ENCODE measurements around the gene KLHDC7A.

Gene KLHDC7A

GRCh38 chr1:18474559-18475175, 6.1 kb upstream of the KLHDC7A start:
- H3K4me3 ChIP-seq (ENCODE audit: low read depth, low read length): no peak overlapping the region
- no peak for TF ChIP-seq CTCF (IDR thresholded peaks at IDR 0.05; ENCODE audit: low read depth, low read length)

GRCh38 chr1:18475234-18475905, 5.4 kb upstream of the KLHDC7A start:
- no peak for TF ChIP-seq CTCF (IDR thresholded peaks at IDR 0.05; ENCODE audit: low read depth, low read length)
- no peak overlapping the region for H3K4me3 ChIP-seq (ENCODE audit: low read depth, low read length)

- TF ChIP-seq CTCF (IDR thresholded peaks at IDR 0.05; ENCODE audit: low read depth, low read length): no peak
Observed at GRCh38 chr1:18479454-18479853, 1.3 kb upstream of the KLHDC7A start.

GRCh38 chr1:18481190-18481920, 625 bp downstream of the KLHDC7A start:
- no peak overlapping the region for H3K4me3 ChIP-seq (ENCODE audit: low read depth, low read length)
- TF ChIP-seq CTCF (IDR thresholded peaks at IDR 0.05; ENCODE audit: low read depth, low read length): no peak

More at GRCh38 chr1:18479454-18479853, 1.3 kb upstream of the KLHDC7A start:
- H3K4me3 ChIP-seq (ENCODE audit: low read depth, low read length): no peak overlapping the region

- TF ChIP-seq CTCF (IDR thresholded peaks at IDR 0.05; ENCODE audit: low read depth, low read length): no peak
- H3K4me3 ChIP-seq (ENCODE audit: low read depth, low read length): no peak overlapping the region
Observed at GRCh38 chr1:18481921-18482701, 1.4 kb downstream of the KLHDC7A start.

GRCh38 chr1:18482721-18483425, 2.1 kb downstream of the KLHDC7A start:
- TF ChIP-seq CTCF (IDR thresholded peaks at IDR 0.05; ENCODE audit: low read depth, low read length): no peak
- no peak overlapping the region for H3K4me3 ChIP-seq (ENCODE audit: low read depth, low read length)
